ENCODE results near the gene FBP1.

The FBP1 gene

GRCh38 chr9:94584555-94584954 lies 54.8 kb downstream of the FBP1 start:
- Mint-ChIP-seq H3K4me1 (peaks cover 10% of the 10 kb centered on the region), H3K4me3 (no peak overlapping the region), H3K36me3 (ENCODE audit: low read depth) (no peaks in the 10 kb centered on the region), H3K27ac (no peak overlapping the region), H3K9me3 (no peaks in the 10 kb centered on the region), H3K27me3 (ENCODE audit: low read depth) (peaks cover 7% of the 10 kb centered on the region)
- TF ChIP-seq, protein P1, sequence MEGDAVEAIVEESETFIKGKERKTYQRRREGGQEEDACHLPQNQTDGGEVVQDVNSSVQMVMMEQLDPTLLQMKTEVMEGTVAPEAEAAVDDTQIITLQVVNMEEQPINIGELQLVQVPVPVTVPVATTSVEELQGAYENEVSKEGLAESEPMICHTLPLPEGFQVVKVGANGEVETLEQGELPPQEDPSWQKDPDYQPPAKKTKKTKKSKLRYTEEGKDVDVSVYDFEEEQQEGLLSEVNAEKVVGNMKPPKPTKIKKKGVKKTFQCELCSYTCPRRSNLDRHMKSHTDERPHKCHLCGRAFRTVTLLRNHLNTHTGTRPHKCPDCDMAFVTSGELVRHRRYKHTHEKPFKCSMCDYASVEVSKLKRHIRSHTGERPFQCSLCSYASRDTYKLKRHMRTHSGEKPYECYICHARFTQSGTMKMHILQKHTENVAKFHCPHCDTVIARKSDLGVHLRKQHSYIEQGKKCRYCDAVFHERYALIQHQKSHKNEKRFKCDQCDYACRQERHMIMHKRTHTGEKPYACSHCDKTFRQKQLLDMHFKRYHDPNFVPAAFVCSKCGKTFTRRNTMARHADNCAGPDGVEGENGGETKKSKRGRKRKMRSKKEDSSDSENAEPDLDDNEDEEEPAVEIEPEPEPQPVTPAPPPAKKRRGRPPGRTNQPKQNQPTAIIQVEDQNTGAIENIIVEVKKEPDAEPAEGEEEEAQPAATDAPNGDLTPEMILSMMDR (IDR thresholded peaks at IDR 0.05; ENCODE audit: unreplicated experiment in 3 of 3) = no peak

- Mint-ChIP-seq H3K27me3 (ENCODE audit: low read depth) (peaks cover 2% of the 10 kb centered on the region), H3K4me3 (no peak overlapping the region), H3K9me3 (no peaks in the 10 kb centered on the region), H3K27ac (no peak overlapping the region), H3K4me1 (peaks cover 12% of the 10 kb centered on the region), H3K36me3 (ENCODE audit: low read depth) (no peaks in the 10 kb centered on the region)
- TF ChIP-seq, protein P1 (IDR thresholded peaks at IDR 0.05; ENCODE audit: unreplicated experiment in 3 of 3) = no peak
Observed at GRCh38 chr9:94581728-94582127, 57.6 kb downstream of the FBP1 start.

DNA sequence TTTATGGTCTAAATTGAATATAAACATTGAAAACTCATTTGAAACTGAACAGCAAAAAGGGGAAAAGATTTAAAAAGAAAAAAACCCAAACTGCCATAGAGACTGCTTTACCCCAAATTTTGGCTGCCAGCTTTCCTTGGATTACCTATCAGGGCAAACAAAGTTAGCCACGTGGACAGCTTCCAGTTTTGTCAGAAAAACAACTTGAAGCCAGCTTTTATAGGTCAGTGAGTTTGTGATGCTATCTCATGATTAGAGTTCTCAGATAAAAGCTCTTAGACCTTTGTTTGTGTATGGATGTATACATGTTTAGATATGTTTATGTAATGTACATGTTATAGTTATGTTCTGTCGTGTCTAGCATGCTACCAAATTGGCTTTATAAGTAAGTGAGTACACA lies 61.7 kb downstream of the FBP1 start:
- H3K36me3 Mint-ChIP-seq (ENCODE audit: low read depth) = no peaks in the 10 kb centered on the region
- peak overlapping the region in 1 of 3 experiments; percentile 30 for H3K27ac Mint-ChIP-seq
- TF ChIP-seq, protein P1 (IDR thresholded peaks at IDR 0.05; ENCODE audit: unreplicated experiment in 3 of 3) = no peak

GRCh38 chr9:94577036-94577435 lies 62.3 kb downstream of the FBP1 start:
- no peaks in the 10 kb centered on the region for H3K9me3 Mint-ChIP-seq
- peaks cover 7% of the 10 kb centered on the region for H3K4me1 Mint-ChIP-seq
- no peaks in the 10 kb centered on the region for H3K27me3 Mint-ChIP-seq (ENCODE audit: low read depth)
- no peak overlapping the region for H3K4me3 Mint-ChIP-seq
- peak overlapping the region; percentile 11 to 43 (median 30) for H3K27ac Mint-ChIP-seq
- TF ChIP-seq, protein P1 (IDR thresholded peaks at IDR 0.05; ENCODE audit: unreplicated experiment in 3 of 3) = no peak
- no peaks in the 10 kb centered on the region for H3K36me3 Mint-ChIP-seq (ENCODE audit: low read depth)

More for the DNA sequence above, 61.7 kb downstream of the FBP1 start:
- Mint-ChIP-seq H3K4me1 (peaks cover 7% of the 10 kb centered on the region), H3K9me3 (no peaks in the 10 kb centered on the region), H3K4me3 (no peak overlapping the region), H3K27me3 (ENCODE audit: low read depth) (no peaks in the 10 kb centered on the region)

GRCh38 chr9:94576131-94576530 lies 63.2 kb downstream of the FBP1 start:
- Mint-ChIP-seq H3K4me3 (no peak overlapping the region), H3K4me1 (peaks cover 7% of the 10 kb centered on the region), H3K36me3 (ENCODE audit: low read depth) (no peaks in the 10 kb centered on the region), H3K27me3 (ENCODE audit: low read depth) (no peaks in the 10 kb centered on the region), H3K27ac (peak overlapping the region in 1 of 3 experiments; percentile 13), H3K9me3 (no peaks in the 10 kb centered on the region)
- TF ChIP-seq, protein P1 (IDR thresholded peaks at IDR 0.05; ENCODE audit: unreplicated experiment in 3 of 3) = no peak

DNA sequence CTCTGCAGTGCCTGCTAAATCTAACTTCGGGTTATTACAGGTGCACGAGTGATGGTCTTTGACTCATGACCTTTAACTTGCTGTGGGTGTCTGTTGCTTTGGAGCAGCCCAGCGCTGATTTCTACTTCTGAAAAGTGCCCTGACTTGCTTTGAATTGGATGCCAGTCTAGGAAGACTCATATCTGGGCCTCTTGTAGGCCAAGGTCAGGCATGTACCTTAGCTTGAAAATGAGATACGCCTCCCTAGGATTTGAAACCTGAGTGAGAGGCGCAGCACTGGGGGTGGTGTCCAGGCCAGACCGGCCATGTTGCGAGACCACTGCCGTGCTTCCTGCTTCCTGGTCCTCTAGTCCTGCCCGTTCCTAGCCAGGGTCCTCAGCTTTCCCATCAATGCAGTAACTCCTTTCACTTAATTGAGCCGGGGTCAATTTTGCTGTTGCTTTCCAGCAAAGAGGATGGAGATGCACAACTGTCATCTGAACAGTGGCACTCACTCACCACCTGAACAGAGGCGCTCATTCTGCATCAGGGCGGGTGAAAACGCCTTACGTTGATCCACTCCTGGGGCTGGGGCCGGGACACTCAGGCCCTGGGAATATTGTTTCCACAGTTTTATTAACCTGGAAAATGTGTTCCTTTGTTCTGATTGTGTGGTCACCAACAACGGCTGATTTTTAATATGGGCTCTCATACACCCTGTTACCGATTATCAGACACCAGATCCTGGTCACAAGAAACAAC lies 70.2 kb downstream of the FBP1 start:
- H3K4me3 Mint-ChIP-seq = no peak overlapping the region
- H3K4me1 Mint-ChIP-seq = no peaks in the 10 kb centered on the region
- no peaks in the 10 kb centered on the region for H3K27me3 Mint-ChIP-seq (ENCODE audit: low read depth)

More for the DNA sequence above, 70.2 kb downstream of the FBP1 start:
- TF ChIP-seq, protein P1 (IDR thresholded peaks at IDR 0.05; ENCODE audit: unreplicated experiment in 3 of 3) = no peak
- H3K36me3 Mint-ChIP-seq (ENCODE audit: low read depth) = peaks cover 10% of the 10 kb centered on the region
- H3K27ac Mint-ChIP-seq = no peak overlapping the region
- H3K9me3 Mint-ChIP-seq = no peaks in the 10 kb centered on the region
